RWPE1 (cell line): ENCODE results near the gene NELFB.

Experiments used
- CTCF ChIA-PET: fragments of 350-600 bp; sonication (Branson Sonifier 250); formaldehyde crosslinking; extraction: SDS; loops from one replicate; lab custom pipeline; 2021; lab: Yijun Ruan, JAX
- POLR2A ChIA-PET: fragments of 400-600 bp; formaldehyde crosslinking; extraction: SDS; loops from one replicate; lab custom pipeline; 2020; ENCODE audit warnings: antibody characterized with exemption; ENCODE audit not compliant: low non-redundant PET; lab: Yijun Ruan, JAX
- DNase-seq: peaks from one replicate; pipeline ENCODE4 v3.0.0; 2012; ENCODE audit warnings: low spot score
- H3K27ac ChIP-seq: fragments of 450-650 bp; 2 replicates; pipeline ENCODE4 v1.5.1; 2017
- CTCF ChIP-seq: fragments of 450-650 bp; conservative IDR thresholded peaks from 2 replicates; pipeline ENCODE4 v1.5.1; 2017; ENCODE audit warnings: low read depth, mild to moderate bottlenecking

Gene NELFB

GRCh38 chr9:137321726-137322361, 66.7 kb downstream of the NELFB start:
- H3K27ac ChIP-seq: no peak overlapping the region
- no peak for DNase-seq
- ChIA-PET CTCF (no interaction called here), POLR2A (no interaction called here)
- TF ChIP-seq CTCF: no peak
